Measurements from ENCODE around the gene LYG2.
"Not testable (repeated sequence)": the region's sequence is repeated elsewhere in the genome, so short reads cannot be mapped to it uniquely, and the experiment has no call there.

LYG2 gene, protein sequence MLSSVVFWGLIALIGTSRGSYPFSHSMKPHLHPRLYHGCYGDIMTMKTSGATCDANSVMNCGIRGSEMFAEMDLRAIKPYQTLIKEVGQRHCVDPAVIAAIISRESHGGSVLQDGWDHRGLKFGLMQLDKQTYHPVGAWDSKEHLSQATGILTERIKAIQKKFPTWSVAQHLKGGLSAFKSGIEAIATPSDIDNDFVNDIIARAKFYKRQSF

GRCh38 chr2:99255491-99256318, at the start of gene LYG2:
Gene LYG2 (minus strand): TSS chr2:99255666. CDS start chr2:99254260, 1,406 bp downstream.
- DNase-seq = no peak

GRCh38 chr2:99301097-99301496, 45.6 kb upstream of the LYG2 start, which contains the start of gene LYG1:
Gene LYG1 (minus strand): TSS chr2:99301197. CDS start chr2:99295670, 5,527 bp downstream.
- not testable (repeated sequence) for DNase-seq

DNA sequence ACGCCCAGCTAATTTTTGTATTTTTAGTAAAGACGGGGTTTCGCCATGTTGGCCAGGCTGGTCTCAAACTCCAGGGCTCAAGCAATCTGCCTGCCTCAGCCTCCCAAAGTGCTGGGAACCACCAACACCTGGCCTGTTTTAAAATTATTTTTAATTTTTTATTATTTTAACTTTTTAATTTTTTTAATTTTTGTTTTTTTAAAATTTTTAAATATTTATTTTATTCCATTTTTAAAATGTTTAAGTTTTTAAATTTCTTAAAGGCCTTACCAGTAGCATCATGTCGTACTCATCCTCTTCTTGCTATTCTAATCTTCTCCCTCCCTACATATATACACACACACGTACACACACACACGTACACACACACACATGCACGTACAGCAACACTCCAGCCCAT, 44.1 kb upstream of the LYG2 start:
- no peak for DNase-seq

GRCh38 chr2:99297994-99298393, 42.5 kb upstream of the LYG2 start:
- no peak for DNase-seq

GRCh38 chr2:99285526-99285925, 30.1 kb upstream of the LYG2 start:
- DNase-seq = no peak

- DNase-seq = no peak
Observed at GRCh38 chr2:99279969-99280695, 24.7 kb upstream of the LYG2 start.

- DNase-seq = no peak
Observed at GRCh38 chr2:99278793-99279291, 23.4 kb upstream of the LYG2 start.

GRCh38 chr2:99278195-99278765, 22.8 kb upstream of the LYG2 start:
- DNase-seq = not testable (repeated sequence)

DNA sequence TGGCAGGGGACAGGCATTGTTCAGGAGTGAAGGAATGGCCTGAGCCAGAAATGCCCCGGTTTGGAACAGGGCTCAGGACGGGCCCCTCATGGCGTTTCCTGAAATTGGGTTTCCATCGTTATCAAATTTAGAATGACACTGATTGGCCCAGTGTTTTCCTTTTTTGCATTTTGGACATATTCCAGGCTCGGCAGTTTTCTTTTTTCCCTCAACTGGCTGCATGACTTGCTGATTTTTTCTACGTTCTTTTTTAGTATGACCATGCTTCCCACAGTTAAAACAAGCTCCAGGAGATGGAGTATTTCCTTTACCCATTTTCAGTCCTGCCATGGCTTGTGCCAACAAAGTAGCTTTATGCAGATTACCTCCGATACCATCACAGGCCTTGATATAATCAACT, 20.4 kb upstream of the LYG2 start:
- DNase-seq = no peak

DNA sequence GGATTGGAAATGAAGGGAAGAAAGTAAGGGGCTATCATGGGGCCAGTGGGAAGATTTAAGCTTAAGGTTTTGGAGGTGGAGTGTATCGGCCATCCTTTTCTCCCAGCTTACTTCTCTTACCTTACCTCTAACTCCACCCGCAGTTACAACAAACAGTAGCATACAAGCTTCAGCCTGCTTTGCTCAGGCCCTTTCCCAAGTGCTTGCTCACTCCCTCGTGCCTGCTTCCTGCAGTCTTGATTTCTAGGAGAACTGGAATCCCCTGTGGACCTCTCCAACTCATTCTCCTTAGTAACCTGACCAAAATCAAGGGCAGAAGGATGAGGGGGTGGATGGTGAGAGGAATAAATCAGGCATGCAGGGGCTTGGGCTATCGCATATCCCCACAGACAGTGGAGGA, 5.8 kb upstream of the LYG2 start:
- no peak for DNase-seq

GRCh38 chr2:99260184-99260583, 4.7 kb upstream of the LYG2 start:
- no peak for DNase-seq

- no peak for DNase-seq
Observed at GRCh38 chr2:99259465-99259864, 4.0 kb upstream of the LYG2 start.

GRCh38 chr2:99256677-99257076, 1.2 kb upstream of the LYG2 start:
- DNase-seq = no peak

DNA sequence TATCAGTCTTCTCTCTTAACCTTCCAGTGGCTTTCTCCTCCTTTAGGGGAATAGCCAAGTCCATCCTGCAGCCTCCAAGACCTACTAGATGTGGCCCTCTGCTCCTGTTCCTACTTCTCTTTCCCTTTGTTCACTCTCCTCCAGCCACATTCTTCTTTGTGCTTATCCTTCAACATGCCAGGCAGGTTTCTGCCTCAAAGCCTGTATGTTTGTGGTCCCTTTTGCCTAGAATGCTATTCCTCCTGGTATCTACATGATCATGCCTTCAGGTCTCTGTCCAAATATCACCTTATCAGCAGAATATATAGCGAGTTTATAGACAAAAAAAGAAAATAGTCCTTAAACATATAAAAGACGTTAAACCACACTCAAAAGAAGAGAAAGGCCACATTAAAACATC, 5.5 kb downstream of the LYG2 start:
- no peak for DNase-seq

GRCh38 chr2:99242151-99242550, 13.3 kb downstream of the LYG2 start:
- DNase-seq = no peak

- no peak for DNase-seq
Observed at GRCh38 chr2:99240431-99240830, 15.0 kb downstream of the LYG2 start.

- no peak for DNase-seq
Observed at GRCh38 chr2:99238599-99238998, 16.9 kb downstream of the LYG2 start.

- not testable (repeated sequence) for DNase-seq
Observed at GRCh38 chr2:99233177-99233576, 22.3 kb downstream of the LYG2 start.

DNA sequence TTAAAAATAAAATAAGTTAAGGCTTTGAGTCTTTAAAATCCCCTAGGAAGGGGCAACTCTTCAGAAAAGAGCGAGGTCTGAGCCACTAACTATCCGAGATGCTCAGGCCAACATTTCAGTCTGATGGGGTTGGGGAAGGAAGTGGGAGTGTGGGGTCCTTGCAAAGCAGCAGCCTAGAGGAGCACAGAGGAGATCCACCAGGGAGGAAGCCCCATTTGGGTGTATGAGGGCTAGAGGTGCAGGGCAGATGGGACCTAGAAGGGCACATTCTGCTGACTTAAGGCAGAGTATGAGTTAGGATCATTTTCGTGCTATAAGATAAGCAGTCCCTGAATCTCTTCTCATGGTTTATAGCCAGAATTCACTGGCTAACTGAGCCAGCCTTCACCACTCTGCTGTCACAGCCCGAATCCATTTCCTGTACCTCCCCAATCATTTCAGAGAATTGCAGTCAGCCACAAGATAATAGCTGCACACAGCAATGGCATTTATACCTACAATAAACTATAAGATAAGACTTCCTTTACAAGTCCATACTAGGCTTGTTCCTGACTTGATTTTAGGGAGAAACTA, 37.5 kb downstream of the LYG2 start:
- DNase-seq = no peak

DNA sequence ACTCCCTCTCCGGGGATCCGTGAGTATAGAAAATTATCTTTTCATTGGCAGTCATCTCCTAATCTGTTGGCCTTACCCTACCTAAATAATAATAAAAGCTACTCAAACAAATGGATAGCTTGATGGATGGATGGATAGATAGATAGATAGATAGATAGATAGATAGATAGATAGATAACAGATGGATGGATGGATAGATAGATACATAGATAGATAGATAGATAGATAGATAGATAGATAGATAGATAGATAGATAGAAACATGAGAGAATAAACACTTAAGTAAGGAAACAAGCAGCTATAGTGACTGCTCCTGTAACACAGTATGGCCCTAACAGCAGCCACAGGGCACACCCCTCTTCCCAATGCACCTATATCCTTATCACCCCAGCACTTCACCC, 39.4 kb downstream of the LYG2 start:
- no peak for DNase-seq

- DNase-seq = no peak
Observed at GRCh38 chr2:99205491-99205890, 50.0 kb downstream of the LYG2 start.

DNA sequence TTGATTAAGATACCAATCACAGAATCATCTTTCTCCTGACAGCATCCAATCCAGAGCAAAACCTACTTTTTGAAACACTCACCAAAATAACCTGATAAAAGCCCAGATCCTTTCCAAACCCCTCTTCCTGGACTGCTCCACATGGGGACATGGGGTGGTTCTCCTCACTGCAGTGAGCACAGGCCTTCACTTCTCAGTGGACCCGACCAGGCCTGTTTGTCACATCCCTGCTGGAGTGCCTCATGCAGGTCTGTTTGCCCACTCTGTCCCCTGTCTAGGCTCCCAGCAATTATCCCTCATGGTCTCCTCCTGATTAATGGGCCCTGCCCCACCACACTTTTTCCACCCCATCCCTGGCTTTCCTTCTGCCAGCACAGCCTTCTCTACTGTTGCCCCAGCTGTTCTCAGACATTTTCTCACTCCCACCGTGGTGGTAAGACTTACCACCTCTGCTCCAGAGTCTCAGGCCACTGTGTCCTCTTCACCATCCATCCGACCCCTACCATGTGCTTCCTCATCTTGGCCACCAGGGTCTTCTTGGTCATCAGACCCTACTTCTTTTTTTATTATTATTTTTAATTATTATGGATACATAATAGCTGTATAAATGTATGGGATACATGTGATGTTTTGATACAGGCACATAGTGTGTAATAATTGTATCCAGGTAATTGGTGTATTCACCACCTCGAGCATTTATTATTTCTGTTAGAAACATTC, 53.3 kb downstream of the LYG2 start:
- DNase-seq = no peak
